Right forelimb (tissue), 1 donor: ENCODE measurements around the gene ATG5.
"Not testable (repeated sequence)": the region's sequence is repeated elsewhere in the genome, so short reads cannot be mapped to it uniquely, and the experiment has no call there.

Experiments
- DNase-seq: peaks from one replicate; pipeline ENCODE4 v3.0.0-alpha.2; 2018

Gene ATG5

GRCh38 chr6:106173124-106173879, 152.3 kb downstream of the ATG5 start:
- DNase-seq = no peak

- DNase-seq = no peak
Measured at GRCh38 chr6:106170030-106170791, 155.3 kb downstream of the ATG5 start.

GRCh38 chr6:106169517-106169916, 156.0 kb downstream of the ATG5 start:
- DNase-seq = no peak

GRCh38 chr6:106168097-106168888, 157.3 kb downstream of the ATG5 start:
- no peak for DNase-seq

- DNase-seq = no peak
Measured at GRCh38 chr6:106167096-106167814, 158.3 kb downstream of the ATG5 start.

GRCh38 chr6:106165885-106166485, 159.6 kb downstream of the ATG5 start:
- DNase-seq = no peak

- peak; percentile 49 for DNase-seq
Measured at GRCh38 chr6:106163966-106164877, 161.3 kb downstream of the ATG5 start.

- DNase-seq = no peak
Measured at GRCh38 chr6:106163446-106163965, 162.1 kb downstream of the ATG5 start.

GRCh38 chr6:106162921-106163320, 162.6 kb downstream of the ATG5 start:
- DNase-seq = no peak

- no peak for DNase-seq
Measured at GRCh38 chr6:106161893-106162292, 163.7 kb downstream of the ATG5 start.

- no peak for DNase-seq
Measured at GRCh38 chr6:106161311-106161874, 164.2 kb downstream of the ATG5 start.

GRCh38 chr6:106160189-106160588, 165.4 kb downstream of the ATG5 start:
- no peak for DNase-seq

GRCh38 chr6:106159531-106159940, 166.0 kb downstream of the ATG5 start:
- DNase-seq = no peak

GRCh38 chr6:106158816-106159215, 166.7 kb downstream of the ATG5 start:
- no peak for DNase-seq

- no peak for DNase-seq
Measured at GRCh38 chr6:106156863-106157262, 168.7 kb downstream of the ATG5 start.

- DNase-seq = no peak
Measured at GRCh38 chr6:106156413-106156812, 169.1 kb downstream of the ATG5 start.

- no peak for DNase-seq
Measured at GRCh38 chr6:106155219-106155830, 170.2 kb downstream of the ATG5 start.

GRCh38 chr6:106154326-106154725, 171.2 kb downstream of the ATG5 start:
- DNase-seq = no peak

- DNase-seq = no peak
Measured at GRCh38 chr6:106152952-106153351, 172.6 kb downstream of the ATG5 start.

- DNase-seq = not testable (repeated sequence)
Measured at GRCh38 chr6:106152476-106152875, 173.1 kb downstream of the ATG5 start.
